ENCODE measurements around the gene ATE1.

The ATE1 gene

DNA sequence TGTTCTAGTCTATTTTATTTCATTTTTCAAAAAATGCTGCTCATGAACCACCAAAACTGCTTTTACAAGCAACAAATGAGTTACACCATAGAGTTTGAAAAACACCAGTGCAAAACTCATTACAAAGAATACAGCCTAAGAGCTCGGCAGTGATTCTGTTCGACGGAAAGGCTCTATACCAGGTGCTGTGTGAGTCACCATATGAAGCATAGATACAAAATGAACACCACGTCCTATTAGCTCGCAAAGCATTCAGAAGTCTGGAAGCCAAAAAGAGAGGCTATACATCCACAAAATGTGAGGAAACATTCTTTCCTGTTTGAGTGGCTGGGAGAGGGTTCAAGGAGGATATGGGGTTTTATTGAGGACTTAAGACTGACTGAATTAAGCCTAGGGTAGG is 136.1 kb downstream of the ATE1 start:
- no peak overlapping the region for H3K4me2 ChIP-seq (ENCODE audit: low read length)
- TF ChIP-seq, protein P1, sequence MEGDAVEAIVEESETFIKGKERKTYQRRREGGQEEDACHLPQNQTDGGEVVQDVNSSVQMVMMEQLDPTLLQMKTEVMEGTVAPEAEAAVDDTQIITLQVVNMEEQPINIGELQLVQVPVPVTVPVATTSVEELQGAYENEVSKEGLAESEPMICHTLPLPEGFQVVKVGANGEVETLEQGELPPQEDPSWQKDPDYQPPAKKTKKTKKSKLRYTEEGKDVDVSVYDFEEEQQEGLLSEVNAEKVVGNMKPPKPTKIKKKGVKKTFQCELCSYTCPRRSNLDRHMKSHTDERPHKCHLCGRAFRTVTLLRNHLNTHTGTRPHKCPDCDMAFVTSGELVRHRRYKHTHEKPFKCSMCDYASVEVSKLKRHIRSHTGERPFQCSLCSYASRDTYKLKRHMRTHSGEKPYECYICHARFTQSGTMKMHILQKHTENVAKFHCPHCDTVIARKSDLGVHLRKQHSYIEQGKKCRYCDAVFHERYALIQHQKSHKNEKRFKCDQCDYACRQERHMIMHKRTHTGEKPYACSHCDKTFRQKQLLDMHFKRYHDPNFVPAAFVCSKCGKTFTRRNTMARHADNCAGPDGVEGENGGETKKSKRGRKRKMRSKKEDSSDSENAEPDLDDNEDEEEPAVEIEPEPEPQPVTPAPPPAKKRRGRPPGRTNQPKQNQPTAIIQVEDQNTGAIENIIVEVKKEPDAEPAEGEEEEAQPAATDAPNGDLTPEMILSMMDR (IDR thresholded peaks at IDR 0.05; ENCODE audit: low read depth, low read length) = no peak
- TF ChIP-seq EZH2phosphoT487 (IDR thresholded peaks at IDR 0.05; ENCODE audit: low read depth) = no peak
- H3K36me3 ChIP-seq (replicated peaks; ENCODE audit: low read depth, low read length) = no peaks in the 10 kb centered on the region
- H3K27me3 ChIP-seq (ENCODE audit: low read depth, low read length) = no peaks in the 10 kb centered on the region
- no peaks in the 10 kb centered on the region for H3K4me1 ChIP-seq (ENCODE audit: low read length)
- no peak overlapping the region for H3K27ac ChIP-seq (ENCODE audit: low read length)
- no peak overlapping the region for H3K4me3 ChIP-seq (ENCODE audit: low read length)
- H3K9me3 ChIP-seq (ENCODE audit: insufficient read depth, low read length) = no peaks in the 10 kb centered on the region
- no peaks in the 10 kb centered on the region for H3K79me2 ChIP-seq (ENCODE audit: low read length)
- no peaks in the 10 kb centered on the region for H4K20me1 ChIP-seq (ENCODE audit: insufficient read depth, low read length)
- H2AFZ ChIP-seq (ENCODE audit: low read depth, low read length) = no peak overlapping the region
- no peak overlapping the region for H3K9ac ChIP-seq (ENCODE audit: low read length)

DNA sequence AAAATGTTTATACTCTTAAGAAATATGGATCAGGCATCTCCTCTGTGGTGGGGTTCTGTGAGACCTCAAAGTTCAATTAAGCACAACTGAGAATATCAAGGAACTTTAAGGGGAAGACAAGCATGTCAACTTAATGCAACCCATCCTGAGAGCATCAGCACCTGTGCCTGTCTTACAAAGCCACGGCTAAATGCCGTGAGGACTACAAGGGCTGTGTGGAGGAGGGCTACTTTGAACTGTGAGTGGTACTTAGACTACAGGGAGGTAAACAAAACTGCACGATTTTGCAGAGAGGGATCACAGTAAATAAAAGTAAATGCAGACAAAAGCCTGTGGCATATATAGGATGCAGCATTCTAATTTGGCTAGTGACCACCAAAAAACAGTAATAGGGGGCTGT is 139.1 kb downstream of the ATE1 start:
- no peaks in the 10 kb centered on the region for H3K27me3 ChIP-seq (ENCODE audit: low read depth, low read length)
- TF ChIP-seq, protein P1 (IDR thresholded peaks at IDR 0.05; ENCODE audit: low read depth, low read length) = no peak
- TF ChIP-seq EZH2phosphoT487 (IDR thresholded peaks at IDR 0.05; ENCODE audit: low read depth) = no peak
- H3K79me2 ChIP-seq (ENCODE audit: low read length) = no peaks in the 10 kb centered on the region
- no peak overlapping the region for H3K9ac ChIP-seq (ENCODE audit: low read length)
- H3K27ac ChIP-seq (ENCODE audit: low read length) = no peak overlapping the region
- no peak overlapping the region for H3K4me2 ChIP-seq (ENCODE audit: low read length)
- no peaks in the 10 kb centered on the region for H4K20me1 ChIP-seq (ENCODE audit: insufficient read depth, low read length)
- no peaks in the 10 kb centered on the region; the same call in 1 of the 2 replicates for H3K4me1 ChIP-seq (ENCODE audit: low read length)
- no peak overlapping the region for H3K4me3 ChIP-seq (ENCODE audit: low read length)
- no peaks in the 10 kb centered on the region for H3K36me3 ChIP-seq (replicated peaks; ENCODE audit: low read depth, low read length)
- no peak overlapping the region for H2AFZ ChIP-seq (ENCODE audit: low read depth, low read length)
- H3K9me3 ChIP-seq (ENCODE audit: insufficient read depth, low read length) = no peaks in the 10 kb centered on the region

DNA sequence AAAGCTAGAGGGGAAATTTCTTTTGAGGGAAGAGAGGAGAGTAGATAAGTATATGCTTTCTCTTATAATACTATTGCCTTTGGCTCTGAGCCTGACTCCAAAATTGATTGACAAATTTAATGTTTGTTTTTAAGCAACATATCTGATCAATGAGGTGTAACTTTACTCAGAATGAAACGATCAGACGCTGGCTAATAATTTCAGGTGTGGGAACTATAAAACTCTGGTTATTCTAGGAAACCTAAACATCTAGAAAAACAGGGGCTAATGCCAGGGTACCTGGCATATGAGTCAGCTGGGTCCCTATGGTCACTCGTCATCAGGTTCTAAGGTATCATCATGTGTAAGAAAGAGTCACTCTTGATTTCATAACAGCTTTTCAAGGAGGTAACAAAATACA is 139.7 kb downstream of the ATE1 start:
- no peak overlapping the region for H2AFZ ChIP-seq (ENCODE audit: low read depth, low read length)
- H3K36me3 ChIP-seq (replicated peaks; ENCODE audit: low read depth, low read length) = no peaks in the 10 kb centered on the region
- no peaks in the 10 kb centered on the region for H3K27me3 ChIP-seq (ENCODE audit: low read depth, low read length)
- TF ChIP-seq, protein P1 (IDR thresholded peaks at IDR 0.05; ENCODE audit: low read depth, low read length) = no peak
- no peak for TF ChIP-seq EZH2phosphoT487 (IDR thresholded peaks at IDR 0.05; ENCODE audit: low read depth)
- H3K27ac ChIP-seq (ENCODE audit: low read length) = no peak overlapping the region
- no peak overlapping the region for H3K4me3 ChIP-seq (ENCODE audit: low read length)
- no peaks in the 10 kb centered on the region for H3K79me2 ChIP-seq (ENCODE audit: low read length)
- no peak overlapping the region for H3K9ac ChIP-seq (ENCODE audit: low read length)
- no peaks in the 10 kb centered on the region for H3K9me3 ChIP-seq (ENCODE audit: insufficient read depth, low read length)
- H3K4me1 ChIP-seq (ENCODE audit: low read length) = no peaks in the 10 kb centered on the region; the same call in 1 of the 2 replicates
- no peak overlapping the region for H3K4me2 ChIP-seq (ENCODE audit: low read length)
- no peaks in the 10 kb centered on the region for H4K20me1 ChIP-seq (ENCODE audit: insufficient read depth, low read length)

DNA sequence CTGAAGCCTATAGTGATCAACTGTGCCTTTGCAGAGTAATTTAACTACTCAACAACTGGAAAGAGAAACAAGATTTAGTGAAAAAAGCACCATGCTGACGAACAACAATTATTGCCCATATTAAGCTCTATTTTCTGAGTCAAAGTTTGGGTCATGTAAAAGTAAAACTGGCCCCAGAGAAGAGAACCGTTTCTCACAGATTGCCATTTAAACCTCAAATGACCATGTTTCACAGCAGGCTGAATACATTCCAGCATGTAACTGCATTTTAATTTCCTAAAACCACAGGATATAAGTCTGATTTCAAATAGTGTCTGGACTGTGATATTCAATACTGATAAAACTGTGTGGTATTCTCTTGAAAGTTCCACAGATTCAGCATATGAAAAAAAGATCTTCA is 140.7 kb downstream of the ATE1 start:
- no peaks in the 10 kb centered on the region for H3K36me3 ChIP-seq (replicated peaks; ENCODE audit: low read depth, low read length)
- H3K79me2 ChIP-seq (ENCODE audit: low read length) = no peaks in the 10 kb centered on the region
- no peaks in the 10 kb centered on the region for H3K9me3 ChIP-seq (ENCODE audit: insufficient read depth, low read length)
- H3K4me3 ChIP-seq (ENCODE audit: low read length) = no peak overlapping the region
- no peaks in the 10 kb centered on the region for H4K20me1 ChIP-seq (ENCODE audit: insufficient read depth, low read length)
- no peak overlapping the region for H3K4me2 ChIP-seq (ENCODE audit: low read length)
- H3K4me1 ChIP-seq (ENCODE audit: low read length) = no peaks in the 10 kb centered on the region; the same call in 1 of the 2 replicates
- no peak for TF ChIP-seq EZH2phosphoT487 (IDR thresholded peaks at IDR 0.05; ENCODE audit: low read depth)
- TF ChIP-seq, protein P1 (IDR thresholded peaks at IDR 0.05; ENCODE audit: low read depth, low read length) = no peak
- no peak overlapping the region for H2AFZ ChIP-seq (ENCODE audit: low read depth, low read length)
- H3K27me3 ChIP-seq (ENCODE audit: low read depth, low read length) = no peaks in the 10 kb centered on the region
- H3K27ac ChIP-seq (ENCODE audit: low read length) = no peak overlapping the region
- H3K9ac ChIP-seq (ENCODE audit: low read length) = no peak overlapping the region
